ENCODE measurements around the gene OSBPL6.
"Not testable (repeated sequence)": the region's sequence is repeated elsewhere in the genome, so short reads cannot be mapped to it uniquely, and the experiment has no call there.

DNA sequence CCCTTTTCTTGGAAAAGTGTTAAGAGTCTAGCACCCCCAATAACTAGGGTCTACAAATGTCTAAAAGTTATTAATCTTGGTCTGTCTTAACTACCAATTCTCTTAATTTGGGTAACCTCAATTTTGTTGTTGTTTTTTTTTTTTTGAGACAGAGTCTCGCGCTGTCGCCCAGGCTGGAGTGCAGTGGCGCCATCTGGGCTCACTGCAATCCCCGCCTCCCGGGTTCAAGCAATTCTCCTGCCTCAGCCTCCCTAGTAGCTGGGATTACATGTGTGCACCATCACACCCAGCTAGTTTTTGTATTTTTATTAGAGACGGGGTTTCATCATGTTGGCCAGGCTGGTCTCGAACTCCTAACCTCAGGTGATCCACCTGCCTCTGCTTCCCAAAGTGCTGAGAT lies 218.1 kb downstream of the OSBPL6 start:
- TF ChIP-seq, protein P1, sequence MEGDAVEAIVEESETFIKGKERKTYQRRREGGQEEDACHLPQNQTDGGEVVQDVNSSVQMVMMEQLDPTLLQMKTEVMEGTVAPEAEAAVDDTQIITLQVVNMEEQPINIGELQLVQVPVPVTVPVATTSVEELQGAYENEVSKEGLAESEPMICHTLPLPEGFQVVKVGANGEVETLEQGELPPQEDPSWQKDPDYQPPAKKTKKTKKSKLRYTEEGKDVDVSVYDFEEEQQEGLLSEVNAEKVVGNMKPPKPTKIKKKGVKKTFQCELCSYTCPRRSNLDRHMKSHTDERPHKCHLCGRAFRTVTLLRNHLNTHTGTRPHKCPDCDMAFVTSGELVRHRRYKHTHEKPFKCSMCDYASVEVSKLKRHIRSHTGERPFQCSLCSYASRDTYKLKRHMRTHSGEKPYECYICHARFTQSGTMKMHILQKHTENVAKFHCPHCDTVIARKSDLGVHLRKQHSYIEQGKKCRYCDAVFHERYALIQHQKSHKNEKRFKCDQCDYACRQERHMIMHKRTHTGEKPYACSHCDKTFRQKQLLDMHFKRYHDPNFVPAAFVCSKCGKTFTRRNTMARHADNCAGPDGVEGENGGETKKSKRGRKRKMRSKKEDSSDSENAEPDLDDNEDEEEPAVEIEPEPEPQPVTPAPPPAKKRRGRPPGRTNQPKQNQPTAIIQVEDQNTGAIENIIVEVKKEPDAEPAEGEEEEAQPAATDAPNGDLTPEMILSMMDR (conservative IDR thresholded peaks at IDR 0.05 in 1 of 2, IDR thresholded peaks at IDR 0.05 in 1 of 2; ENCODE audit: extremely low read depth in 1 of 2, insufficient read depth in 1 of 2, low read depth in 1 of 2, low read length in 2 of 2), result not testable (repeated sequence)
- TF ChIP-seq EZH2 (IDR thresholded peaks at IDR 0.05; ENCODE audit: borderline replicate concordance, low read length), result not testable (repeated sequence)
